ENCODE measurements around the gene OR13A1.
"Not testable (repeated sequence)": the region's sequence is repeated elsewhere in the genome, so short reads cannot be mapped to it uniquely, and the experiment has no call there.

Gene OR13A1

GRCh38 chr10:45261243-45261775, 54.1 kb downstream of the OR13A1 start:
- no peak overlapping the region for H3K4me3 ChIP-seq (ENCODE audit: low read depth in 1 of 5, low read length in 5 of 5)
- H3K27me3 ChIP-seq (ENCODE audit: control insufficient read depth in 5 of 5, insufficient read depth in 4 of 5, low read length in 5 of 5): peaks cover 0 to 9% (median 7%) of the 10 kb centered on the region in 5 donors
- H3K4me1 ChIP-seq (ENCODE audit: control insufficient read depth in 5 of 5, insufficient read depth in 5 of 5, low read length in 5 of 5): no peaks in the 10 kb centered on the region
- H3K9me3 ChIP-seq (ENCODE audit: control insufficient read depth in 5 of 5, low read length in 5 of 5): peaks cover 0 to 10% (median 6%) of the 10 kb centered on the region in 5 donors
- H3K36me3 ChIP-seq (ENCODE audit: control insufficient read depth in 5 of 5, insufficient read depth in 5 of 5, low read length in 5 of 5): no peaks in the 10 kb centered on the region
- no peak overlapping the region for H3K27ac ChIP-seq (ENCODE audit: low read depth, low read length)
- H3K9ac ChIP-seq (ENCODE audit: low read length in 5 of 5): no peak overlapping the region

DNA sequence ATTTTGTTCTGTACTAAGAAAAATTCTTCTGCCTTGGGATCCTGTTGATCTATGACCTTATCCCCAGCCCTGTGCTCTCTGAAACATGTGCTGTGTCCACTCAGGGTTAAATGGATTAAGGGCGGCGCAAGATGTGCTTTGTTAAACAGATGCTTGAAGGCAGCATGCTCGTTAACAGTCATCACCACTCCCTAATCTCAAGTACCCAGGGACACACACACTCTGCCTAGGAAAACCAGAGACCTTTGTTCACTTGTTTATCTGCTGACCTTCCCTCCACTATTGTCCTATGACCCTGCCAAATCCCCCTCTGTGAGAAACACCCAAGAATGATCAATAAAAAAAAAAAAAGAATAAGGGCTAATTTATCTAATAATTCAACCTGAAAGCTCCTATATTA, 54.8 kb downstream of the OR13A1 start:
- H3K4me1 ChIP-seq (ENCODE audit: control insufficient read depth in 5 of 5, insufficient read depth in 5 of 5, low read length in 5 of 5); H3K4me3 ChIP-seq (ENCODE audit: low read depth in 1 of 5, low read length in 5 of 5); H3K9ac ChIP-seq (ENCODE audit: low read length in 5 of 5); H3K36me3 ChIP-seq (ENCODE audit: control insufficient read depth in 5 of 5, insufficient read depth in 5 of 5, low read length in 5 of 5); H3K27ac ChIP-seq (ENCODE audit: low read depth, low read length); H3K9me3 ChIP-seq (ENCODE audit: control insufficient read depth in 5 of 5, low read length in 5 of 5); H3K27me3 ChIP-seq (ENCODE audit: control insufficient read depth in 5 of 5, insufficient read depth in 4 of 5, low read length in 5 of 5): not testable (repeated sequence)

DNA sequence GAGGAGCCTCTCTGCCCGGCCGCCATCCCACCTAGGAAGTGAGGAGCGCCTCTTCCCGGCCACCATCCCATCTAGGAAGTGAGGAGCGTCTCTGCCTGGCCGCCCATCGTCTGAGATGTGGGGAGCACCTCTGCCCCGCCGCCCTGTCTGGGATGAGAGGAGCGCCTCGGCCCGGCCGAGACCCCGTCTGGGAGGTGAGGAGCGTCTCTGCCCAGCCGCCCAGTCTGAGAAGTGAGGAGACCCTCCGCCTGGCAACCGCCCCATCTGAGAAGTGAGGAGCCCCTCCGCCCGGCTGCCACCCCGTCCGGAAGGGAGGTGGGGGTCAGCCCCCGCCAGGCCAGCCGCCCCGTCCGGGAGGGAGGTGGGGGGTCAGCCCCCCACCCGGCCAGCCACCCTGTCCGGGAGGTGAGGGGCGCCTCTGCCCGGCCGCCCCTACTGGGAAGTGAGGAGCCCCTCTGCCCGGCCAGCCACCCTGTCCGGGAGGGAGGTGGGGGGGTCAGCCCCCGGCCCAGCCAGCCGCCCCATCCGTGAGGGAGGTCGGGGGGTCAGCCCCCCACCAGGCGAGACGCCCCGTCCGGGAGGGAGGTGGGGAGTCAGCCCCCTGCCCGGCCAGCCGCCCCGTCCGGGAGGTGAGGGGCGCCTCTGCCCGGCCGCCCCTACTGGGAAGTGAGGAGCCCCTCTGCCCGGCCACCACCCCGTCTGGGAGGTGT, 55.5 kb downstream of the OR13A1 start:
- H3K4me3 ChIP-seq (ENCODE audit: low read depth in 1 of 5, low read length in 5 of 5); H3K36me3 ChIP-seq (ENCODE audit: control insufficient read depth in 5 of 5, insufficient read depth in 5 of 5, low read length in 5 of 5); H3K9me3 ChIP-seq (ENCODE audit: control insufficient read depth in 5 of 5, low read length in 5 of 5); H3K27me3 ChIP-seq (ENCODE audit: control insufficient read depth in 5 of 5, insufficient read depth in 4 of 5, low read length in 5 of 5); H3K4me1 ChIP-seq (ENCODE audit: control insufficient read depth in 5 of 5, insufficient read depth in 5 of 5, low read length in 5 of 5); H3K9ac ChIP-seq (ENCODE audit: low read length in 5 of 5); H3K27ac ChIP-seq (ENCODE audit: low read depth, low read length): not testable (repeated sequence)

GRCh38 chr10:45257600-45257999, 57.8 kb downstream of the OR13A1 start:
- H3K4me3 ChIP-seq (ENCODE audit: low read depth in 1 of 5, low read length in 5 of 5): no peak overlapping the region
- no peak overlapping the region for H3K27ac ChIP-seq (ENCODE audit: low read depth, low read length)
- no peaks in the 10 kb centered on the region for H3K9me3 ChIP-seq (ENCODE audit: control insufficient read depth in 5 of 5, low read length in 5 of 5)
- H3K36me3 ChIP-seq (ENCODE audit: control insufficient read depth in 5 of 5, insufficient read depth in 5 of 5, low read length in 5 of 5): no peaks in the 10 kb centered on the region
- H3K27me3 ChIP-seq (ENCODE audit: control insufficient read depth in 5 of 5, insufficient read depth in 4 of 5, low read length in 5 of 5): no peaks in the 10 kb centered on the region
- H3K4me1 ChIP-seq (ENCODE audit: control insufficient read depth in 5 of 5, insufficient read depth in 5 of 5, low read length in 5 of 5): no peaks in the 10 kb centered on the region
- no peak overlapping the region for H3K9ac ChIP-seq (ENCODE audit: low read length in 5 of 5)

DNA sequence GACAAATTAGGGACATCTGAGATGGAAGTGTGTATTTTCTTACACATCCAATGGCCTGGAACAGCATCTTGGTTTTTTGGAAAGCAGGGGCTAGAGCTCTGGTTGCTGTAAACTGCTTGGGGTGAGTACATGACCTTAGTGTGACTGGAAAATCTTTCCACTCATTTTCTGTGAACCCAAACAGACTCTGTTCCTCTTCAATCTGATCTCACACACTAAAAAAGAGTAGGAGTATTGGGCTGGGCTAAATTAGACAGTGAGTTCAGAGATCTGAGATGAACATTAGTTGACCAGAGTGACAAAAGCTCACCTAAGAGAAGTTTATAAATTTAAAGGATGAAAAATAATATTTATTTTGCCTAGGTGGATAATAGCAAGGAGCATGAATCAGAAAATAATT, 59.2 kb downstream of the OR13A1 start:
- Histone ChIP-seq H3K9ac (ENCODE audit: low read length in 5 of 5) (no peak overlapping the region), H3K4me1 (ENCODE audit: control insufficient read depth in 5 of 5, insufficient read depth in 5 of 5, low read length in 5 of 5) (no peaks in the 10 kb centered on the region), H3K27me3 (ENCODE audit: control insufficient read depth in 5 of 5, insufficient read depth in 4 of 5, low read length in 5 of 5) (no peaks in the 10 kb centered on the region), H3K9me3 (ENCODE audit: control insufficient read depth in 5 of 5, low read length in 5 of 5) (no peaks in the 10 kb centered on the region), H3K4me3 (ENCODE audit: low read depth in 1 of 5, low read length in 5 of 5) (no peak overlapping the region), H3K36me3 (ENCODE audit: control insufficient read depth in 5 of 5, insufficient read depth in 5 of 5, low read length in 5 of 5) (no peaks in the 10 kb centered on the region), H3K27ac (ENCODE audit: low read depth, low read length) (no peak overlapping the region)

- Histone ChIP-seq H3K9me3 (ENCODE audit: control insufficient read depth in 5 of 5, low read length in 5 of 5) (no peaks in the 10 kb centered on the region), H3K36me3 (ENCODE audit: control insufficient read depth in 5 of 5, insufficient read depth in 5 of 5, low read length in 5 of 5) (no peaks in the 10 kb centered on the region), H3K4me1 (ENCODE audit: control insufficient read depth in 5 of 5, insufficient read depth in 5 of 5, low read length in 5 of 5) (no peaks in the 10 kb centered on the region), H3K9ac (ENCODE audit: low read length in 5 of 5) (no peak overlapping the region), H3K4me3 (ENCODE audit: low read depth in 1 of 5, low read length in 5 of 5) (no peak overlapping the region), H3K27me3 (ENCODE audit: control insufficient read depth in 5 of 5, insufficient read depth in 4 of 5, low read length in 5 of 5) (no peaks in the 10 kb centered on the region), H3K27ac (ENCODE audit: low read depth, low read length) (no peak overlapping the region)
These were observed 59.7 kb downstream of the OR13A1 start for GRCh38 chr10:45255706-45256105.

DNA sequence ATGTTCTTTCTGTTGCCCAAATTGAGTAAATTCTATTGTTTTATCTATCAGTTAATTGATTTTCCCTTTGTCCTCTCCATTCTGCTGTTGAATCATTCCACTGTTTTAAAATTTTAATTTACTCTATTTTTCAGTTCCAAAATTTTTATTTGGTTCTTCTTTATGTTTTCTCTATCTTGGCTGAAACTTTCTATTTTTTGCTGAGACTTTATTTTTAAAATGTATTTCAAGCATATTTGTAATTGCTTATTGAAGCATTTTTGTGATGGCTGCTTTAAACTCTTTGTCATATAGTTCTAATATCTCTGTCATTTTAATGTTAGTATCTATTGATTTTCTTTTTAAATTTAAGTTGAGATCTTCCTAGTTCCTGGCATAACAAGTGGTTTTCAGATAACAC, 60.5 kb downstream of the OR13A1 start:
- Histone ChIP-seq H3K27ac (ENCODE audit: low read depth, low read length) (no peak overlapping the region), H3K9me3 (ENCODE audit: control insufficient read depth in 5 of 5, low read length in 5 of 5) (no peaks in the 10 kb centered on the region), H3K9ac (ENCODE audit: low read length in 5 of 5) (no peak overlapping the region), H3K27me3 (ENCODE audit: control insufficient read depth in 5 of 5, insufficient read depth in 4 of 5, low read length in 5 of 5) (no peaks in the 10 kb centered on the region), H3K4me3 (ENCODE audit: low read depth in 1 of 5, low read length in 5 of 5) (no peak overlapping the region), H3K36me3 (ENCODE audit: control insufficient read depth in 5 of 5, insufficient read depth in 5 of 5, low read length in 5 of 5) (no peaks in the 10 kb centered on the region), H3K4me1 (ENCODE audit: control insufficient read depth in 5 of 5, insufficient read depth in 5 of 5, low read length in 5 of 5) (peaks cover 0 to 6% (median 0%) of the 10 kb centered on the region in 5 donors)

DNA sequence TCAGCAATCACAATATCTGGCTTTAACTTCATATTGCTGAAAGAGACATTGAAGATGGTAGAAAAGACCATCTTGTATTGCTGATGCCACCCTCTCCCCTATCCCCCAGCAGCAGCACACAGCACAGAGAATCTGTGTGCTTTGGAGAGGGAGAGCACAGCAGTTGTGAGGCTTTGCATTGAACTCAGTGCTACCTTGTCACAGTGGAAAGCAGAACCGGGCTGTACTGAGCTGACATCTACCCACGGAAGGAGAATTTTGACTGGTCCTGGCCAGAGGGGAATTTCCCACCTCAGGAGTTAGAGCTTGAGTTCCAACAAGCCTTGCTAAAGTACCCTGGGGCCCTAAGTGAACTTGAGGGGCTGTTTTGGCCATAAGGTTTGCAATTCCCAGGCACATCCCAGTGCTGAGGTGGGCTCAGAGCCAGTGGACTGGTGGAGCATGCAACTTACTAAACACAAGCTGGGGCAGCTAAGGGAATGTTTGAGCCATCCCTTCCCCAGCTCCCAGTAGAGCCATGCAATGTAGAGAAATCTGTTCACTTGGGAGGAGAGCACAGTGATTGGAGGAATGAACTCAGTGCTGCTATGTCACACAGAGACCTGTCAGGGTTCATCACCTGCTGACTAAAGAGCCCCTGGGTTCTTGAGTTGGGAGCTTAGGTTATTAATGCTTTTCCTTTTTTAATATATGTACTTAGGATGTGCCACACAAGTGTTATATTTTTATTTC, 62.1 kb downstream of the OR13A1 start:
- H3K4me3 ChIP-seq (ENCODE audit: low read depth in 1 of 5, low read length in 5 of 5): no peak overlapping the region
- H3K4me1 ChIP-seq (ENCODE audit: control insufficient read depth in 5 of 5, insufficient read depth in 5 of 5, low read length in 5 of 5): peaks cover 0 to 6% (median 0%) of the 10 kb centered on the region in 5 donors
- no peaks in the 10 kb centered on the region for H3K36me3 ChIP-seq (ENCODE audit: control insufficient read depth in 5 of 5, insufficient read depth in 5 of 5, low read length in 5 of 5)
- H3K27ac ChIP-seq (ENCODE audit: low read depth, low read length): no peak overlapping the region
- no peak overlapping the region for H3K9ac ChIP-seq (ENCODE audit: low read length in 5 of 5)
- H3K9me3 ChIP-seq (ENCODE audit: control insufficient read depth in 5 of 5, low read length in 5 of 5): no peaks in the 10 kb centered on the region
- no peaks in the 10 kb centered on the region for H3K27me3 ChIP-seq (ENCODE audit: control insufficient read depth in 5 of 5, insufficient read depth in 4 of 5, low read length in 5 of 5)

Data from subcutaneous abdominal adipose tissue (tissue), 5 donors.